ENCODE measurements around the gene LYRM4.

GRCh38 chr6:5087389-5087788, 173.4 kb downstream of the LYRM4 start:
- TF ChIP-seq SMC3 (conservative IDR thresholded peaks at IDR 0.05; ENCODE audit: poor library complexity), result no peak
- no peak for TF ChIP-seq CTCF (IDR thresholded peaks at IDR 0.05; ENCODE audit: poor library complexity, severe bottlenecking)

Data from neural cell (in vitro differentiated cells).